Measurements from ENCODE around the gene SRSF11. TPM values are rescaled to one million over a fixed set of nuclear protein-coding genes. Genes with fewer than 3 reads are reported as not detected.
"Not testable (repeated sequence)": the region's sequence is repeated elsewhere in the genome, so short reads cannot be mapped to it uniquely, and the experiment has no call there.

The SRSF11 gene
- total and polyA plus RNA-seq, 2 of the 4 experiments (the other 2 are of a cell fraction): 94.5 to 149 TPM

DNA sequence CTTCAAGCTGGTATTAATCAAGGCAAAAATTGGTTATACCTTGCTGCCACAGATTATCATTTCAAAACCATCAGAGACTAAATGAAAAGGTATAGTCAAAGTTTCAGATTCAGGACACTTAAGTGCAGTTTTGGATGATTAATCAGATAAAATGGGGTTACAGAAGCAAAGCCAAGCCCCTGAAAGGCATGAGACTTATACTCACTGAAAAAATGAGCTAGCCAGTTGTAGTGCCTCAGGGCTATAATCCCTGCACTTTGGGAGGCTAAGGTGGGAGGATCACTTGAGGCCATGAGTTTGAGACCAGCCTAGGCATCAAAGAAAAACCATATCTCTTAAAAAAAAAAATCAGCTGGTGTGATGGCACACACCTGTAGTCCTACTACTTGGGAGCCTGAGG is 31.0 kb upstream of the SRSF11 start:
- dilution Hi-C loops (cut with HindIII; ENCODE audit: low sequenced_read_pairs, unreplicated experiment): no loop called here
- TF ChIP-seq NFE2L2 (IDR thresholded peaks at IDR 0.05; ENCODE audit: low read depth, low read length): no peak
- POLR2A ChIA-PET (ENCODE audit: unreplicated experiment): no interaction called here
- H4K20me1 ChIP-seq (ENCODE audit: insufficient read depth, low read length): no peaks in the 10 kb centered on the region
- no peaks in the 10 kb centered on the region for H3K4me1 ChIP-seq (ENCODE audit: control insufficient read depth, insufficient read depth, low read length)
- H2AK5ac ChIP-seq (ENCODE audit: low read depth, low read length): no peak overlapping the region
- H3K4me3 ChIP-seq (ENCODE audit: insufficient read depth, low read depth, low read length): no peak overlapping the region
- BruUV-seq (replicated peaks): no TSS peak
- no peak for ATAC-seq (ENCODE audit: low read depth)
- in situ Hi-C loops (cut with MboI; ENCODE audit: low sequenced_read_pairs): no loop called here
- no peak overlapping the region for H4K5ac ChIP-seq (ENCODE audit: low read depth, low read length)
- no peaks in the 10 kb centered on the region for H3K36me3 ChIP-seq (ENCODE audit: control insufficient read depth, insufficient read depth, low read length)
- no peak overlapping the region for H2AK9ac ChIP-seq (replicated peaks; ENCODE audit: low read depth, low read length, poor library complexity)
- no peaks in the 10 kb centered on the region for H3K9me3 ChIP-seq (ENCODE audit: control insufficient read depth, insufficient read depth, low read length)
- no peak overlapping the region for H3K9ac ChIP-seq (ENCODE audit: low read depth, low read length)
- no peak overlapping the region for H2BK15ac ChIP-seq (ENCODE audit: low read depth, low read length)
- H2BK20ac ChIP-seq (ENCODE audit: low read depth, low read length): no peak overlapping the region
- no peaks in the 10 kb centered on the region for H3K27me3 ChIP-seq (ENCODE audit: control insufficient read depth, insufficient read depth, low read length)
- intact Hi-C loops (cut with micrococcal nuclease): no loop called here
- H2BK5ac ChIP-seq (ENCODE audit: low read depth, low read length, poor library complexity, severe bottlenecking): no peak overlapping the region
- H3K9me1 ChIP-seq (ENCODE audit: insufficient read depth, low read length): no peaks in the 10 kb centered on the region
- no peak overlapping the region for H3K56ac ChIP-seq (ENCODE audit: extremely low read depth, insufficient read depth, low read length)
- no peak overlapping the region for H2BK120ac ChIP-seq (ENCODE audit: low read depth, low read length)
- no peak overlapping the region for H4K91ac ChIP-seq (ENCODE audit: insufficient read depth, low read depth, low read length)
- no peak overlapping the region for H3K27ac ChIP-seq (ENCODE audit: insufficient read depth, low read length)
- H3K18ac ChIP-seq (ENCODE audit: low read depth, low read length): no peak overlapping the region
- H3K79me1 ChIP-seq (ENCODE audit: low read depth in 1 of 2, low read length in 2 of 2): peaks cover 18 to 20% of the 10 kb centered on the region in 2 experiments
- CTCF ChIA-PET: interaction anchor here (0.6 kb wide), 2 partner anchors 10 to 156 kb away, joined by 5 to 6 read pairs; no protein-coding TSS in a partner anchor
- H4K8ac ChIP-seq (ENCODE audit: low read depth in 2 of 2, low read length in 2 of 2): no peak overlapping the region
- H3K14ac ChIP-seq (replicated peaks; ENCODE audit: low read depth, low read length): no peak overlapping the region
- H2AFZ ChIP-seq (replicated peaks; ENCODE audit: low read length, poor library complexity): no peak overlapping the region
- no peak overlapping the region for H3K23ac ChIP-seq (ENCODE audit: low read depth, low read length)
- H3K4ac ChIP-seq (ENCODE audit: low read depth, low read length): no peak overlapping the region
- DNase-seq: no peak
- H3K4me2 ChIP-seq (ENCODE audit: low read depth, low read length): no peak overlapping the region

DNA sequence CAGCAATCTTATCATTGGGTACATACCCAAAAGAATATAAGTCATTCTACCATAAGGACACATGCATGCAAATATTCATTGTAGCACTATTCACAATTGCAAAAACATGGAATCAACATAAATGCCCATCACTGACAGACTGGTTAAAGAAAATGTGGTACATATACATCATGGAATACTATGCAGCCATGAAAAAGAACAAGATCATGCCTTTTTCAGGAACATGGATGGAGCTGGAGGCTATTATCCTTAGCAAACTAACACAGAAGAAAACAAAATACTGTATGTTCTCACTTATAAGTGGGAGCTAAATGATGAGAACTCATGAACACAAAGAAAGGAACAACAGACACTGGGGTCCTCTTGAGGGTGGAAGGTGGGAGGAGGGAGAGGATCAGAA is 28.7 kb upstream of the SRSF11 start:
- H2AK9ac ChIP-seq (replicated peaks; ENCODE audit: low read depth, low read length, poor library complexity); H3K14ac ChIP-seq (replicated peaks; ENCODE audit: low read depth, low read length); H3K27ac ChIP-seq (ENCODE audit: insufficient read depth, low read length); H2BK5ac ChIP-seq (ENCODE audit: low read depth, low read length, poor library complexity, severe bottlenecking); dilution Hi-C loops (cut with HindIII; ENCODE audit: low sequenced_read_pairs, unreplicated experiment); H4K91ac ChIP-seq (ENCODE audit: insufficient read depth, low read depth, low read length); H3K9me1 ChIP-seq (ENCODE audit: insufficient read depth, low read length); H2BK20ac ChIP-seq (ENCODE audit: low read depth, low read length); BruUV-seq (replicated peaks); H3K9ac ChIP-seq (ENCODE audit: low read depth, low read length); H3K36me3 ChIP-seq (ENCODE audit: control insufficient read depth, insufficient read depth, low read length); ATAC-seq (ENCODE audit: low read depth); H3K4me2 ChIP-seq (ENCODE audit: low read depth, low read length); CTCF ChIA-PET; H3K4ac ChIP-seq (ENCODE audit: low read depth, low read length); H3K23ac ChIP-seq (ENCODE audit: low read depth, low read length); in situ Hi-C loops (cut with MboI; ENCODE audit: low sequenced_read_pairs); H4K20me1 ChIP-seq (ENCODE audit: insufficient read depth, low read length); H4K8ac ChIP-seq (ENCODE audit: low read depth in 2 of 2, low read length in 2 of 2); POLR2A ChIA-PET (ENCODE audit: unreplicated experiment); intact Hi-C loops (cut with micrococcal nuclease); H2BK120ac ChIP-seq (ENCODE audit: low read depth, low read length); H3K27me3 ChIP-seq (ENCODE audit: control insufficient read depth, insufficient read depth, low read length); H2AK5ac ChIP-seq (ENCODE audit: low read depth, low read length); H3K4me3 ChIP-seq (ENCODE audit: insufficient read depth, low read depth, low read length); H3K18ac ChIP-seq (ENCODE audit: low read depth, low read length); H2BK15ac ChIP-seq (ENCODE audit: low read depth, low read length); DNase-seq; H2AFZ ChIP-seq (replicated peaks; ENCODE audit: low read length, poor library complexity); H3K9me3 ChIP-seq (ENCODE audit: control insufficient read depth, insufficient read depth, low read length); H3K4me1 ChIP-seq (ENCODE audit: control insufficient read depth, insufficient read depth, low read length); H3K56ac ChIP-seq (ENCODE audit: extremely low read depth, insufficient read depth, low read length); H4K5ac ChIP-seq (ENCODE audit: low read depth, low read length): not testable (repeated sequence)
- H3K79me1 ChIP-seq (ENCODE audit: low read depth in 1 of 2, low read length in 2 of 2): peaks cover 22 to 28% of the 10 kb centered on the region in 2 experiments
